GM19043 (cell line): Measurements from ENCODE around the gene MIB2.
"Not testable (repeated sequence)": the region's sequence is repeated elsewhere in the genome, so short reads cannot be mapped to it uniquely, and the experiment has no call there.

Experiments
- ATAC-seq: cut with Tn5 transposase; IDR thresholded peaks from one replicate; pipeline ENCODE4 v1.9.1; 2021; ENCODE audit warnings: low read depth; ENCODE audit not compliant: unreplicated experiment

Gene MIB2

DNA sequence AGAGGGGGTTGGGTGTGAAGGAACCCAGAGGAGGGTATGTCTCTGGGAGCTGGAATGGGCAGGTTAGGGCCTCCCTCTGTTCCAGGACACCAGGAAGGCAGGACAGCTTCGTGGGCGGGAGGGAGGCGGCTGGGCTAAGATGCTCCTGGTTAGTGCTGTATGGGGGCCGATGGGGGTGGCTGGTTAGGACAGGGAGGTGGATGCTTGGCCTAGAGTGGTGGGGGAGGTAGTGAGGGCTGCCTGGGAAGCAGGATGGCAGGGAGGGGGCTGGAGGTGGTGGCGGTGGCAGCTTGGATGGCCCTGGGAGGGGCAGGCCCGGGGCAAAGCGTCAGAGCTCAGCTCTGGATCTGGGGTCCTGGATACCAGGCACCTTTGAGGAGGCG is 10.5 kb downstream of the MIB2 start:
- ATAC-seq, result no peak

DNA sequence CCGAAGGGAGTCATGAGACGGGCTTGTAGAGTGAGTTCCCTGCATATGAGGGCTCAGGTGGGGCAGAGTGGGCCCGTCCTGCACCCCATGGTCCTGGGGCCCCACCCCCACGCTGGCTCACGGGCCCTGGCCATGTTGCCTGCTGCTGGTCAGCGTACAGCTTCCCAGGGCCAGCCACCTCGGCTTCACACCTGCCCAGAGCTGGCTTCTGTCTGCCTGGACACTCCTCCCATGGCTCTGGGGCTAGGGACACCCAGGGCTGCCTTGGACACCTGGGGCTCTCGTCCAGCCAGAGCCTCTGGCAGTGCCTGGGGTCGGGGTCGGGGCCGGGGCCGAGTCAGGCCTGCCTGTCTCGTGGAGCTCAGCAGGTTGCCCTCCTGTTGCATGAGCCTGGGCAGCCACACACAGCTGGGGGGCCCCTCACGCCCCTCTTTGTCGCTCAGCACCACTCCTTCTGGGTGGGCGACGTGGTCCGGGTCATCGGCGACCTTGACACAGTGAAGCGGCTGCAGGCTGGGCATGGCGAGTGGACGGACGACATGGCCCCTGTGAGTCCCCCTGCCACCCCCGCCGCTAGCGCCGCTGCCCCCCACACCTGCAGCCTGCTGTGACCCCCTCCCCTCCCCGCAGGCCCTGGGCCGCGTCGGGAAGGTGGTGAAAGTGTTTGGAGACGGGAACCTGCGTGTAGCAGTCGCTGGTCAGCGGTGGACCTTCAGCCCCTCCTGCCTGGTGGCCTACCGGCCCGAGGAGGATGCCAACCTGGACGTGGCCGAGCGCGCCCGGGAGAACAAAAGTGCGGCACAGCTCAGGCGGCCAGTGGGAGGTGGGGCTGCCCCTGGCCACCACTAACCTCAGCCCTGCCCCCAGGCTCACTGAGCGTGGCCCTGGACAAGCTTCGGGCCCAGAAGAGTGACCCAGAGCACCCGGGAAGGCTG is 11.2 kb downstream of the MIB2 start:
- ATAC-seq, result no peak

DNA sequence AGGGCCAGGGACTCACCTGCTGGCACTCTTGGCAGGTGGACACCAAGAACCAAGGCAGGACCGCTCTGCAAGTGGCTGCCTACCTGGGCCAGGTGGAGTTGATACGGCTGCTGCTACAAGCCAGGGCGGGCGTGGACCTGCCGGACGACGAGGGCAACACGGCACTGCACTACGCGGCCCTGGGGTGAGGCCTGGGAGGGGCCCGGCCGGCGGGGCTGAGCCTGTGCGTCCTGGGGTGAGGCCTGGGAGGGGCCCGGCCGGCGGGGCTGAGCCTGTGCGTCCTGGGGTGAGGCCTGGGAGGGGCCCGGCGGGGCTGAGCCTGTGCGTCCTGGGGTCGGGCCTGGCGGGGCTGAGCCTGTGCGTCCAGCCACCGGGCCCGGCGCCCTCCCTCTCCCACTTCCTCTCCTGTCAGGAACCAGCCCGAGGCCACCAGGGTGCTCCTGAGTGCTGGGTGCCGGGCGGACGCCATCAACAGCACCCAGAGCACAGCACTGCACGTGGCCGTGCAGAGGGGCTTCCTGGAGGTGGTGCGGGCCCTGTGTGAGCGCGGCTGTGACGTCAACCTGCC is 12.0 kb downstream of the MIB2 start:
- ATAC-seq, result no peak

DNA sequence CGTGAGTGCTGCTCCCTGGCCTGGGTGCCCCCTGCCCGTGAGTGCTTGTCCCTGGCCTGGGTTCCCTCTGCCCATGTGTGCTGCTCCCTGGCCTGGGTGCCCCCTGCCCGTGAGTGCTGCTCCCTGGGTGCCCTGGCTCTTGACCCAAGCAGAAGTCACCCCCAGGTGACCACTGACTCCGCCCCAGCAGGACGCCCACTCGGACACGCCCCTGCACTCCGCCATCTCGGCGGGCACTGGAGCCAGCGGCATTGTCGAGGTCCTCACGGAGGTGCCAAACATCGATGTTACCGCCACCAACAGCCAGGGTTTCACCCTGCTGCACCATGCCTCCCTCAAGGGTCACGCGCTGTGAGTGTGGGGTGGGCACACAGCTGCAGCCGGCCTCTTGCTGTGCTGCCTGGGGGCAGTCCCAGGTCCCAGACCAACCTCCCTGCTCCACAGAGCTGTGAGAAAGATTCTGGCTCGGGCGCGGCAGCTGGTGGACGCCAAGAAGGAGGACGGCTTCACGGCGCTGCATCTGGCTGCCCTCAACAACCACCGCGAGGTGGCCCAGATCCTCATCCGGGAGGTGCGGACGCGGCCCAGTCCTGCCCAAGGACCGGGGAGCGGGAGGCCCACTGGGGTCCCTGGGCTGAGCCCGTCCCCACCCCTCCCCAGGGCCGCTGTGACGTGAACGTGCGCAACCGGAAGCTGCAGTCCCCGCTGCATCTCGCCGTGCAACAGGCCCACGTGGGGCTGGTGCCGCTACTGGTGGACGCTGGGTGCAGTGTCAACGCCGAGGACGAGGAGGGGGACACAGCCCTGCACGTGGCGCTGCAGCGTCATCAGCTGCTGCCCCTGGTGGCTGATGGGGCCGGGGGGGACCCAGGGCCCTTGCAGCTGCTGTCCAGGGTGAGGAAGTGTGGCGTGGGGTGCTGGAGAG is 12.8 kb downstream of the MIB2 start:
- ATAC-seq, result no peak

DNA sequence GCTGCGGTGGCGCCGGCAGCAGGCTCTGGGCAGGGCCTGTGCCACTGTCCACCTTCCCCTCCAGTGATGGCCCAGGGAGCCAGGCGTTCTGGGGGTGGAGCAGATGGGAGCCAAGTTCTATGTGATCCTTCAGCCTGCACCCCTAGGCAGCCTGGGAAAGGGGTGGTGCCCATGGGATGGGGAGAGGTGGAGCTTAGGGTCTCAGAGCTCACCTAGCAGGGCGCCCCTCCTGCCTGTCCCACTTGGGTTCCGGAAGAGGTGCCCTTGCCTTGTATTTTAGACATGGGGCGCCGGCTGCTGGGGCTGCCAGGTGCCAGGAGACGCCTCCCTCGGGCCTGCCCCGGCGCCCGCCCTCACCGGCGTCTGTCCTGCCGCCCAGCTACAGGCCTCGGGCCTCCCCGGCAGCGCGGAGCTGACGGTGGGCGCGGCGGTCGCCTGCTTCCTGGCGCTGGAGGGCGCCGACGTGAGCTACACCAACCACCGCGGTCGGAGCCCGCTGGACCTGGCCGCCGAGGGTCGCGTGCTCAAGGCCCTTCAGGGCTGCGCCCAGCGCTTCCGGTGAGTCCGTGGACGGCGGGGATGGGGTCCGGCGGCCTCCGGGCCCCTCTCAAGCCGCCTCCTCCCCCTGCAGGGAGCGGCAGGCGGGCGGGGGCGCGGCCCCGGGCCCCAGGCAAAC is 13.6 kb downstream of the MIB2 start:
- ATAC-seq, result no peak

DNA sequence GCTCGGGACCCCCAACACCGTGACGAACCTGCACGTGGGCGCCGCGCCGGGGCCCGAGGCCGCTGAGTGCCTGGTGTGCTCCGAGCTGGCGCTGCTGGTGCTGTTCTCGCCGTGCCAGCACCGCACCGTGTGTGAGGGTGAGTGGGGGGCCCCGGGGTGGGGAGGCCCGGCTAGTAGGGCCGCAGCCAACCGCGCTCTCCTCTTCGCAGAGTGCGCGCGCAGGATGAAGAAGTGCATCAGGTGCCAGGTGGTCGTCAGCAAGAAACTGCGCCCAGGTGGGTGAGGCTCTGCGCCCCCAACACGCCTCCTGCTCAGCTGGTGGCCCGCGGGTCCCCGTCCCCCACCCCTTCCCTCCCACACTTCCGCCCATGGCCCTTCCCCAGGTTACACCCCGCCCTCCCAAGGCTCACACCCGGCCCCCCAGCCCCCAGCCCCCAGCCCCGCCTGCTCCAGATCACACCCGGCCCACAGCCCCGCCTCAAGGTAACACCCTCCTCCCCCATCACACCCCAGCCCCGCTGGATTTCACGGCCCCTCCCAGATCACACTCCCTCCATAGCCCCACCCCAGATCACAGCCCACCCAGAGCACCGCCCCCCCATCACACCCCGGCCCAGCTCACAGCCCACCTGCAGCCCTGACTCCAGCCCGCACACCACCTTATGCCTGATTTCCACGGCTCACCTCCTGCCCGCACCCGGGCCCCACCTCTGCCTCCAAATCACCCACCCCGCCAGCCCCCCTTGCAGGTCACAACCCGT is 14.3 kb downstream of the MIB2 start:
- ATAC-seq, result no peak

DNA sequence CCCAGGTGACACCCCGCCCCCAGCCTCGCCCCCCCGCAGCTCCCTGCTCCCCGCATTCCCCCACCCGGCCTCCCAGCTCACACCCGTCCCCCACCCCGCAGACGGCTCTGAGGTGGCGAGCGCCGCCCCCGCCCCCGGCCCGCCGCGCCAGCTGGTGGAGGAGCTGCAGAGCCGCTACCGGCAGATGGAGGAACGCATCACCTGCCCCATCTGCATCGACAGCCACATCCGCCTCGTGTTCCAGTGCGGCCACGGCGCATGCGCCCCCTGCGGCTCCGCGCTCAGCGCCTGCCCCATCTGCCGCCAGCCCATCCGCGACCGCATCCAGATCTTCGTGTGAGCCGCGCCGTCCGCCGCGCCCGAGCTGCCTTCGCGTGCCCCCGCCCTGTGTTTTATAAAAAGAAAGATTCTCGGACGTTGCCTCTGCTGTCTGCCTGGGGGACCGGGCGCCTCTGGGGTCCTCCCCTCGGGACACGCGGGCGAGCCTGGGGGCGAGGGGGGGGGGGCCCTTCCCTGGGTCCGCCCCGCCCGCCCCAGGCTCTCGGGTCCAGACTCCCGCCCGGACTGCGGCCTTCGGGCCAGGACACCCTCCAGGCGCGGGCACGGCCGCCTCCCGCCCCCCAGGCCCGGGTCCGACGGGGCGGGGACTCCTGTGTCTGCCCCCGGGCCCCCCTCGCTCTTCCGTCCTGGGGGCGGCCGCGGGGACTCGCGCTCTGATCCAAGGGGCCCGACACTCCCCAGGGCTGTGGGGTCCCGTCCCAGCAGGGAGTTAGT is 15.1 kb downstream of the MIB2 start:
- peak; percentile 71 for ATAC-seq

DNA sequence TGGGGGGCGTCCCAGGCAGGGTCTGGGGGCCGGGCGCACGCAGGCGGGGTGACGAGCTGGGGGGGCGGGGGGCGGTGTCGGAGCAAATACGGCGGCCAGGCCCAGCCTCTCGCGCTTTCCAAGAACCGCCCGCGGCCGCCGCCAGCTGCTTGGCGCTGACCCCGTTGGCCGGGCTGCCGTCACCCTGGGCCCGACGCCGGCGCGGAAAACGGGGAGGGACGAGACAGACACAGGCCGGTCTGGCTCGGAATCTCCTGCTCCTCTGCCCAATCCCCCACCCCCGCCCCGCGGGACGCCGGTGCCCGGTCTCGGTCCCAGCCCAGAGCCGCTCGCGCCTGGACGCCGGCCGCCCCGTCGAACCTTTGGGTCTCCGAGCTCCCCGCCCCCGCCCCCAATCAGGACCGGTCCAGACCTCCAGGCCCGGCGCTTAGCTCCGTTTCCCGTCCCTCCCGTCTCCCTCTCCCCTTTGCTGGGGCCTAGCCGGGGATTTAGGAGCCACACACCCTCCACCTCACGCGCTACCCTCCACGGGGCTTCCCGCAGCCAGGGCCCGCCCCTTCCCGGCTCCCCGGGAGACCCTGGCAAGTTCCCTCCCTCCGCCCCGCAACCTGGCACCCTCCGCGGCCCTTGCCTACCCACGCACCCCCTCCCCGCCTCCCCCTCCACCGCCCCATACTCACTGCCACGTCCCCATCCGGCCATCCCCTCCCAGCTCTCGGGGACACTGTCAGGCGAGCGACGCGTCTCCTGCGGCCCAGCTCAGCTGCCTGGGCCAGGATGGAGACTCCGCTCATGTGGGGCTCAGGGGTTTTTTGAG is 15.9 kb downstream of the MIB2 start:
- no peak for ATAC-seq

DNA sequence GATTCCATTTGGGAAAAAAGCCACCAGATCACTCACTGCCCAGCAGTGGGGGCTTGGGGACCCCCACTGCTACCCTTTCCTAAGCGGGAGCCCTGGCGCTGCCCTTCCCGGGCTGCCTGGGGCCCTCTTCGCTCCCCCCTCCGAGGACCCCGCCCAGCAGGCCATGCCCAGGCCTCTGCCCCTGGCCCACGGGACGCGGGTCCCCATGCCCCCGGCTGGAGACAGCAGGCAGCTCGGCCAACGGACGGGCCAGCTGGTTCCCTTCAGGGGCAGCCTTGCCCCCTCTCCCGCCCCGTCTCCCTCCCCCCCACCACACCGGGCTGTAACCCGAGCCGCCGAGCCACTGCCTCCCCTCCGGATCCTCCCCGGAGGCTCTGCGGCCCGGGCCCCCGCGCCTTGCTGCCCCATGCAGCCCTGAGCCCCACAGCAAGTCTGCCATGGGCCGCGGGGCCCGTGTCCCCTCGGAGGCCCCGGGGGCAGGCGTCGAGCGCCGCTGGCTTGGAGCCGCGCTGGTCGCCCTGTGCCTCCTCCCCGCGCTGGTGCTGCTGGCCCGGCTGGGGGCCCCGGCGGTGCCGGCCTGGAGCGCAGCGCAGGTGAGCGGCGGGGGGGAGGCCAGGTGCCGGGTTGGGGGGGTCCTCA is 16.6 kb downstream of the MIB2 start, which contains the start of gene MMP23B:
MMP23B (plus strand) TSS at position 392 of the 639 bp plus-strand sequence; CDS start at position 438, 46 bp downstream.
- no peak for ATAC-seq

DNA sequence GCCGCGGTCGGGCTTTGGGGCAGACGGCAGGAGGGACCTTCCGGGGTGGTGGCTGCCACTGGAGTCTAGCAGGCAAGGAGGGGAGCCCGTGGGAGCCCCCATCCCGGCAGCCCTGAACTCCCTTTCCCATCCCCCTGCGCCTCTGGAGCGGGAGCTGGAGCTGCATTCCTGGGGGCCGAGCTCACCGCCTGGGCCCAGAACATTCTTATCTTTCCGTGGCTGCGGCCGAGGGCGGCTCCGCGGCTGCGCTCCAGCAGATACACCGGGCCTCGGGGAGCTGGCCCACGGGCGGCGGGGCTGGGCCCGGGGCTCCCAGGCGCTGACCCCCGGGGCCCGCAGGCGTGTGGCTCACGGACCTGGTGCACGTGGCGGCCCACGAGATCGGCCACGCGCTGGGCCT is 18.1 kb downstream of the MIB2 start:
- ATAC-seq, result not testable (repeated sequence)

DNA sequence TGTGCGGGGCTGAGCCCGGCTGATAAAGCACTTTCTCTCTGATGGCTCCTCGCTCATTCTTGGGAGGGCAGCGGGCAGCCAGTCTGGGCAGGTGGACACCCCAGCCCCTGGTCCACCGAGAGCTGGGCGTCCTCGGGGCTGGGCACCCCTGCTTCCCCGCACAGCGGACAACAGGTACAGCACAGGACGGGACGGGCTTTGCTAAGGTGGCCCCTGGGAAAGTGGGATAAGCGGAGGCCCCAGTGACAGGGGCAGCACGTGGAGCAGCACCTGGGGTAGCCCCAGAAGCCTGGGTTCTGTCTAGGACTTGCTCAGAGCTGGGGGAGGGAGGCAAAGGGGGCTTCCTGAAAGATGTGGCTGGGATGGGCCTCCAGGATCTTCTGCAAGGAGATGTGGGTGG is 19.3 kb downstream of the MIB2 start:
- ATAC-seq, result not testable (repeated sequence)

DNA sequence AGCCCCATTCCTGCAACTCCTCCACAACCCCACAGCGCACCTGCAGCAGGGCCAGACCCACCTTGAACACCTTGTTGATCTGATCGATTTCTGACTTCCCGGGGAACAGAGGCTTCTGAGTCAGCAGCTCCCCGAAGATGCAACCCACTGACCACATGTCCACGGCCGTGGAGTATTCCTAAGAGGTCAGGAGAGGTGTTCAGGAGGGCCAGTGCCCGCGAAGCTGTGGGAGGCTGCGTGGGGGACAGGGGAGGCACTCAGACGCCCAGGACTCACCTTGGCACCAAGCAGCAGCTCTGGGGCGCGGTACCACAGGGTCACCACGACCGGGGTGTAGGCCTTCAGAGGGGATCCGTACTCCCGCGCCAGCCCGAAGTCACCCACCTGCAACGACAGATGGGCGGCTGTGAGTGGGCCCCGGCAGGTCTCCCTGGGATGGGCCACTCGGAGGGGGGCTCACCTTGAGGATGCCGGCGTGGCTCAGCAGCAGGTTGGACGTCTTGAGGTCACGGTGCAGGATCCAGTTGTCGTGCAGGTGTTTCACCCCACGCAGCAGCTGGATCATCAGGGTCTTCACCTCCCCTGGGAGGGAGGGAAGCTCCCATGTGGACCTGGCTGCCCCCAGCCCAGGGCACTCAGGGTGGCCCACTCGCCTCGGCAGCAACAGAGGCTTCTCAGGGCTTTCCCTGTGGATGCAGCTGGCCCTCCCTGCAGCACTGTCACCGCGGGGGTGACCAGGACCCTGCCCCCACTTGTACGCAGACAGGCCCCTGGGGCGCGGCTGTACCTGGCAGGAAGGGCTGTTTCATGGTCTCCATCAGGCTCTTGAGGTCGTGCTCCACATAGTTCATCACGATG is 21.6 kb downstream of the MIB2 start:
- ATAC-seq, result not testable (repeated sequence)

DNA sequence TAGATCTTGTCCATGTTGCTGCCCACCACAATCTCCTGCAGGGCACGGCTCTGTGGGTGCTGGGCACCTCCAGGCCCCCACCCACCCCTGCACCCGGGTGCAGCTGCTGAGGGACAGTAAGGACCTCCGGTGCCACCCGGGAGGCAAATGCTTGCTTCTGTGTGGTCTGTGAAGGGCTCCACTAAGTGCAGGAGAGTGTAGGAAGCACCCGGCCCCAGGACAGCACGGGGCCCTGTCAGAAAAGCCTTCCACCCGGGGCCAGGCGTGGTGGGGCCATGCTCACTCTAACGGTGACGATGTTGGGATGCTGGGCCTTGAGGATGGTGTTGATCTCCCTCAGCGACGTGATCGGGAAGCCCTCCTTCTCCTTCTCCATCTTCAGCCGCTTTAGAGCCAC is 22.2 kb downstream of the MIB2 start:
- not testable (repeated sequence) for ATAC-seq

DNA sequence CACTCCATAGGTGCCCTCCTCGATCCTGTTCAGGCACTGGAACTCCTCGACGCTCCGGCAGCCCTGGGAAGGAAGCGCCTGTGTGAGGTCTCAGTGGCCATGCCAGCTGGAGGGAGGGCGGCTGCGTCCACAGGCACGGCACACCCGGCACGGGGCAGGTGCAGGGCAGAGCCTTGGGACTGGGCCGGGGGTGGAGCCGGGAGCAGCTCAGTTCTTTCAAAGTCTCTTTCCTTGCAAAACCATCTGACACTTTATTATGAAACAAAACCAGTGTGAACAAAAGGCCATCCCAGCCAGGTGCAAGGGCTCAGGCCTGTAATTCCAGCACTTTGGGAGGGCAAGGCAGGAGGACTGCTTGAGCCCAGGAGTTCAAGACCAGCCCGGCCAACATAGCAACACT is 23.2 kb downstream of the MIB2 start:
- ATAC-seq, result not testable (repeated sequence)

DNA sequence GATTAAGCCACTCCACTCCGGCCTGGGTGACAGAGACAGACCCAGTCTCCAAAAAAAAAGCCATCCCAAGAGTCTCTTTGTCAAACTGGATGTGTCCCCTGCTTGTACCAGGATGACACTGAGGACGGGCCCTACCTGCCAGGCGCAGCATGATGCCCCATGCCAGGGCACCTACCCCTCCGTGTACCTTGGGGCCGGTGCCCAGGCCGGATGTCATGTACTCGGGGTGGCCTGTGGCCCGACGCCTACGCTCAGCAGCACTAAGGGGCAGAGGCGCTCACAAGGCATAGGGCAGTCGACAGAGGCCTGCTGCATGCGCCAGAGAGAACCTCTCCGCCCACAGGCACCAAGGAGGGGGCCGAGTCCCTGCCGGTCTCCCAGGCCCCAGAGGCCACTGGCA is 24.1 kb downstream of the MIB2 start:
- not testable (repeated sequence) for ATAC-seq

DNA sequence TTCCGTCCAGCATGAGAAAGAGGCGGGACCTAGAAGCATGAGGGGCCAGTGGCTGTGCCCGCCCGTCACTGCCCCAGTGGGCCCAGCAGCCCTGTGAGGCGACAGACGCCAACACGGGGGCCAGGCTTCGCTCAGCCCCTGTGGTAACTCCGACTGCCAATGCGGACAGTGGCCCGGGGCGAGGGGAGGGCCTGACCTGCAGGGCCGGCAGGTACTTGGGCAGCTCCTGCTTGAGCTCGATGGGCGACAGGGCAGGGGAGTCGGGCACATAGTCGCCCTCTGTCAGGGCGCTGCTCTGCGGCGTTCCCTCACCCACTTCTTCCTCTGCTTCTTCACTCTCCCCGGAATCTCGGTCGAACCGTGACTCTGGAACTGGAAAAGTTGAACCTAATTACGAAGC is 24.8 kb downstream of the MIB2 start:
- not testable (repeated sequence) for ATAC-seq
